ENCODE measurements around the gene SHOC2. TPM values are rescaled to one million over a fixed set of nuclear protein-coding genes. Genes with fewer than 3 reads are reported as not detected.
A peak's percentile ranks its signal among the peaks of the same experiment; 100 is the strongest.

SHOC2 gene
- total and polyA plus RNA-seq, 2 experiments from 2014 or later, result 23.3 to 33.3 TPM

DNA sequence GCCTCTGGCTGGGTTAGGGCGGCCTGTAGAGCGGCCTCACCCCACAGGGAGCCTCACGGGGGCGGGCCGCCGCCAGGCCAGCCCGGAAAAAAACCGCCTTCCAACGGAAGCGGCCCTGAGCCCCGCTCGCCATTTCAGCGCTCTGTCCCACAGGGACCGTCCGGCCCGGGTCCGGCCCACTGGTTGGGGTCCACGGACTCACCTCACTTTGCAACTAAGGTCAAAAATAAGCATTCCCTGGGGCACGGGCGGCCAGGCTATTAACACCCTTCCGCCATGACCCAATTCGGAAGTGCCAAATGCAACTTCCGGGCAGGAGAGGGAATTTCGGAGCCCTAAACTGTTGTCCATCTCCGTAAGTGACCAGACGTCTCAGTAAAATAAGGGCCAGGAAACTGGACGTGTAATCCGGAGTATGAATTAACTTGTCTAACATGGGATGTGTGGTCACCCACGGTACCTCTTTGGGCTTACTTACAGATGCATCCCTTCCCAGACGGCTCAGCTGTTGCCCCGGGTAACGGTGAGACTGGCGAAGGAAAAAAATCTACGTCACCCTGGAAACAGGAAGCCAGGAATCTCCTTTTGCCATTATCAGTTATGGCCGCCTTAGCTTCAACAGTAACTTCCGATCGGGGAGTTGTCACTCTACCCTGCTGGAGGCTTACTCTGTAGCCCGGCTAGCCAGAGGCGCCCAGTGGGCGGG is 608 bp upstream of the SHOC2 start, which contains the start of gene BBIP1:
Gene BBIP1 (minus strand): TSS at position 538 of the 706 bp plus-strand sequence. CDS start 1,023 bp downstream, outside the sequence.
- peak within 1 kb of the TSS; percentile 65 for H3K4me3 ChIP-seq
- peaks cover 16% of the 10 kb centered on the region for H3K4me1 ChIP-seq (ENCODE audit: insufficient read depth)
- H3K79me2 ChIP-seq (replicated peaks; ENCODE audit: insufficient read depth), result peaks cover 44% of the 10 kb centered on the region
- H3K9me3 Mint-ChIP-seq, result no peaks in the 10 kb centered on the region
- no peaks in the 10 kb centered on the region for H3K9me2 ChIP-seq (ENCODE audit: insufficient read depth)
- peak within 1 kb of the TSS; percentile 99 for H3K27ac Mint-ChIP-seq
- H3K4me3 Mint-ChIP-seq, result peak within 1 kb of the TSS; percentile 88
- peaks cover 23% of the 10 kb centered on the region; the same call in 2 of the 3 replicates for H3K4me1 Mint-ChIP-seq
- peaks cover 9% of the 10 kb centered on the region for H3K27me3 Mint-ChIP-seq (ENCODE audit: insufficient read depth, low read depth, poor library complexity)
- H3K36me3 ChIP-seq (ENCODE audit: insufficient read depth), result no peaks in the 10 kb centered on the region
- H3F3A ChIP-seq (replicated peaks; ENCODE audit: low read depth), result no peaks in the 10 kb centered on the region
- 0 out of 2 replicates have a peak, but pooled peaks cover 4% of the 10 kb centered on the region for H4K20me1 ChIP-seq (replicated peaks; ENCODE audit: insufficient read depth)
- DNase-seq (ENCODE audit: low spot score) (no peak), ATAC-seq (peak; percentile 94)
- no peaks in the 10 kb centered on the region for H3K27me3 ChIP-seq (ENCODE audit: insufficient read depth)
- peak within 1 kb of the TSS; percentile 83 for H3K4me2 ChIP-seq
- peak within 1 kb of the TSS; percentile 48; the same call in 1 of the 2 replicates for H2AFZ ChIP-seq
- 0 out of 3 replicates have a peak, but pooled peaks cover 4% of the 10 kb centered on the region for H3K36me3 Mint-ChIP-seq (ENCODE audit: low read depth)
- no peak for TF ChIP-seq STAT1 (IDR thresholded peaks at IDR 0.05; ENCODE audit: unreplicated experiment)
- TF ChIP-seq, protein P1, sequence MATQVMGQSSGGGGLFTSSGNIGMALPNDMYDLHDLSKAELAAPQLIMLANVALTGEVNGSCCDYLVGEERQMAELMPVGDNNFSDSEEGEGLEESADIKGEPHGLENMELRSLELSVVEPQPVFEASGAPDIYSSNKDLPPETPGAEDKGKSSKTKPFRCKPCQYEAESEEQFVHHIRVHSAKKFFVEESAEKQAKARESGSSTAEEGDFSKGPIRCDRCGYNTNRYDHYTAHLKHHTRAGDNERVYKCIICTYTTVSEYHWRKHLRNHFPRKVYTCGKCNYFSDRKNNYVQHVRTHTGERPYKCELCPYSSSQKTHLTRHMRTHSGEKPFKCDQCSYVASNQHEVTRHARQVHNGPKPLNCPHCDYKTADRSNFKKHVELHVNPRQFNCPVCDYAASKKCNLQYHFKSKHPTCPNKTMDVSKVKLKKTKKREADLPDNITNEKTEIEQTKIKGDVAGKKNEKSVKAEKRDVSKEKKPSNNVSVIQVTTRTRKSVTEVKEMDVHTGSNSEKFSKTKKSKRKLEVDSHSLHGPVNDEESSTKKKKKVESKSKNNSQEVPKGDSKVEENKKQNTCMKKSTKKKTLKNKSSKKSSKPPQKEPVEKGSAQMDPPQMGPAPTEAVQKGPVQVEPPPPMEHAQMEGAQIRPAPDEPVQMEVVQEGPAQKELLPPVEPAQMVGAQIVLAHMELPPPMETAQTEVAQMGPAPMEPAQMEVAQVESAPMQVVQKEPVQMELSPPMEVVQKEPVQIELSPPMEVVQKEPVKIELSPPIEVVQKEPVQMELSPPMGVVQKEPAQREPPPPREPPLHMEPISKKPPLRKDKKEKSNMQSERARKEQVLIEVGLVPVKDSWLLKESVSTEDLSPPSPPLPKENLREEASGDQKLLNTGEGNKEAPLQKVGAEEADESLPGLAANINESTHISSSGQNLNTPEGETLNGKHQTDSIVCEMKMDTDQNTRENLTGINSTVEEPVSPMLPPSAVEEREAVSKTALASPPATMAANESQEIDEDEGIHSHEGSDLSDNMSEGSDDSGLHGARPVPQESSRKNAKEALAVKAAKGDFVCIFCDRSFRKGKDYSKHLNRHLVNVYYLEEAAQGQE (IDR thresholded peaks at IDR 0.05; ENCODE audit: unreplicated experiment), result no peak
- TF ChIP-seq JUNB (IDR thresholded peaks at IDR 0.05; ENCODE audit: unreplicated experiment), result no peak
- TF ChIP-seq, protein P2, sequence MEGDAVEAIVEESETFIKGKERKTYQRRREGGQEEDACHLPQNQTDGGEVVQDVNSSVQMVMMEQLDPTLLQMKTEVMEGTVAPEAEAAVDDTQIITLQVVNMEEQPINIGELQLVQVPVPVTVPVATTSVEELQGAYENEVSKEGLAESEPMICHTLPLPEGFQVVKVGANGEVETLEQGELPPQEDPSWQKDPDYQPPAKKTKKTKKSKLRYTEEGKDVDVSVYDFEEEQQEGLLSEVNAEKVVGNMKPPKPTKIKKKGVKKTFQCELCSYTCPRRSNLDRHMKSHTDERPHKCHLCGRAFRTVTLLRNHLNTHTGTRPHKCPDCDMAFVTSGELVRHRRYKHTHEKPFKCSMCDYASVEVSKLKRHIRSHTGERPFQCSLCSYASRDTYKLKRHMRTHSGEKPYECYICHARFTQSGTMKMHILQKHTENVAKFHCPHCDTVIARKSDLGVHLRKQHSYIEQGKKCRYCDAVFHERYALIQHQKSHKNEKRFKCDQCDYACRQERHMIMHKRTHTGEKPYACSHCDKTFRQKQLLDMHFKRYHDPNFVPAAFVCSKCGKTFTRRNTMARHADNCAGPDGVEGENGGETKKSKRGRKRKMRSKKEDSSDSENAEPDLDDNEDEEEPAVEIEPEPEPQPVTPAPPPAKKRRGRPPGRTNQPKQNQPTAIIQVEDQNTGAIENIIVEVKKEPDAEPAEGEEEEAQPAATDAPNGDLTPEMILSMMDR (conservative IDR thresholded peaks at IDR 0.05; ENCODE audit: low read depth in 2 of 2), result no peak
- TF ChIP-seq ZNF331 (CRISPR knock-in tag; IDR thresholded peaks at IDR 0.05; ENCODE audit: low read depth), result no peak
- TF ChIP-seq EZH2phosphoT487 (IDR thresholded peaks at IDR 0.05; ENCODE audit: unreplicated experiment), result no peak
- peak; percentile 86 for TF ChIP-seq CREB1 (CRISPR knock-in tag; IDR thresholded peaks at IDR 0.05; ENCODE audit: low read depth)
- TF ChIP-seq NANOG (IDR thresholded peaks at IDR 0.05; ENCODE audit: borderline replicate concordance), result no peak
- TF ChIP-seq POLR2AphosphoS5 (IDR thresholded peaks at IDR 0.05; ENCODE audit: low read depth), result peak; percentile 54
- no peak for TF ChIP-seq ZNF114 (CRISPR knock-in tag; IDR thresholded peaks at IDR 0.05)
- no peak for TF ChIP-seq EZH2 (IDR thresholded peaks at IDR 0.05; ENCODE audit: low read depth, unreplicated experiment)
- TF ChIP-seq, protein P3, sequence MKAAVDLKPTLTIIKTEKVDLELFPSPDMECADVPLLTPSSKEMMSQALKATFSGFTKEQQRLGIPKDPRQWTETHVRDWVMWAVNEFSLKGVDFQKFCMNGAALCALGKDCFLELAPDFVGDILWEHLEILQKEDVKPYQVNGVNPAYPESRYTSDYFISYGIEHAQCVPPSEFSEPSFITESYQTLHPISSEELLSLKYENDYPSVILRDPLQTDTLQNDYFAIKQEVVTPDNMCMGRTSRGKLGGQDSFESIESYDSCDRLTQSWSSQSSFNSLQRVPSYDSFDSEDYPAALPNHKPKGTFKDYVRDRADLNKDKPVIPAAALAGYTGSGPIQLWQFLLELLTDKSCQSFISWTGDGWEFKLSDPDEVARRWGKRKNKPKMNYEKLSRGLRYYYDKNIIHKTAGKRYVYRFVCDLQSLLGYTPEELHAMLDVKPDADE (IDR thresholded peaks at IDR 0.05), result peak; percentile 92
- TF ChIP-seq, protein P4, sequence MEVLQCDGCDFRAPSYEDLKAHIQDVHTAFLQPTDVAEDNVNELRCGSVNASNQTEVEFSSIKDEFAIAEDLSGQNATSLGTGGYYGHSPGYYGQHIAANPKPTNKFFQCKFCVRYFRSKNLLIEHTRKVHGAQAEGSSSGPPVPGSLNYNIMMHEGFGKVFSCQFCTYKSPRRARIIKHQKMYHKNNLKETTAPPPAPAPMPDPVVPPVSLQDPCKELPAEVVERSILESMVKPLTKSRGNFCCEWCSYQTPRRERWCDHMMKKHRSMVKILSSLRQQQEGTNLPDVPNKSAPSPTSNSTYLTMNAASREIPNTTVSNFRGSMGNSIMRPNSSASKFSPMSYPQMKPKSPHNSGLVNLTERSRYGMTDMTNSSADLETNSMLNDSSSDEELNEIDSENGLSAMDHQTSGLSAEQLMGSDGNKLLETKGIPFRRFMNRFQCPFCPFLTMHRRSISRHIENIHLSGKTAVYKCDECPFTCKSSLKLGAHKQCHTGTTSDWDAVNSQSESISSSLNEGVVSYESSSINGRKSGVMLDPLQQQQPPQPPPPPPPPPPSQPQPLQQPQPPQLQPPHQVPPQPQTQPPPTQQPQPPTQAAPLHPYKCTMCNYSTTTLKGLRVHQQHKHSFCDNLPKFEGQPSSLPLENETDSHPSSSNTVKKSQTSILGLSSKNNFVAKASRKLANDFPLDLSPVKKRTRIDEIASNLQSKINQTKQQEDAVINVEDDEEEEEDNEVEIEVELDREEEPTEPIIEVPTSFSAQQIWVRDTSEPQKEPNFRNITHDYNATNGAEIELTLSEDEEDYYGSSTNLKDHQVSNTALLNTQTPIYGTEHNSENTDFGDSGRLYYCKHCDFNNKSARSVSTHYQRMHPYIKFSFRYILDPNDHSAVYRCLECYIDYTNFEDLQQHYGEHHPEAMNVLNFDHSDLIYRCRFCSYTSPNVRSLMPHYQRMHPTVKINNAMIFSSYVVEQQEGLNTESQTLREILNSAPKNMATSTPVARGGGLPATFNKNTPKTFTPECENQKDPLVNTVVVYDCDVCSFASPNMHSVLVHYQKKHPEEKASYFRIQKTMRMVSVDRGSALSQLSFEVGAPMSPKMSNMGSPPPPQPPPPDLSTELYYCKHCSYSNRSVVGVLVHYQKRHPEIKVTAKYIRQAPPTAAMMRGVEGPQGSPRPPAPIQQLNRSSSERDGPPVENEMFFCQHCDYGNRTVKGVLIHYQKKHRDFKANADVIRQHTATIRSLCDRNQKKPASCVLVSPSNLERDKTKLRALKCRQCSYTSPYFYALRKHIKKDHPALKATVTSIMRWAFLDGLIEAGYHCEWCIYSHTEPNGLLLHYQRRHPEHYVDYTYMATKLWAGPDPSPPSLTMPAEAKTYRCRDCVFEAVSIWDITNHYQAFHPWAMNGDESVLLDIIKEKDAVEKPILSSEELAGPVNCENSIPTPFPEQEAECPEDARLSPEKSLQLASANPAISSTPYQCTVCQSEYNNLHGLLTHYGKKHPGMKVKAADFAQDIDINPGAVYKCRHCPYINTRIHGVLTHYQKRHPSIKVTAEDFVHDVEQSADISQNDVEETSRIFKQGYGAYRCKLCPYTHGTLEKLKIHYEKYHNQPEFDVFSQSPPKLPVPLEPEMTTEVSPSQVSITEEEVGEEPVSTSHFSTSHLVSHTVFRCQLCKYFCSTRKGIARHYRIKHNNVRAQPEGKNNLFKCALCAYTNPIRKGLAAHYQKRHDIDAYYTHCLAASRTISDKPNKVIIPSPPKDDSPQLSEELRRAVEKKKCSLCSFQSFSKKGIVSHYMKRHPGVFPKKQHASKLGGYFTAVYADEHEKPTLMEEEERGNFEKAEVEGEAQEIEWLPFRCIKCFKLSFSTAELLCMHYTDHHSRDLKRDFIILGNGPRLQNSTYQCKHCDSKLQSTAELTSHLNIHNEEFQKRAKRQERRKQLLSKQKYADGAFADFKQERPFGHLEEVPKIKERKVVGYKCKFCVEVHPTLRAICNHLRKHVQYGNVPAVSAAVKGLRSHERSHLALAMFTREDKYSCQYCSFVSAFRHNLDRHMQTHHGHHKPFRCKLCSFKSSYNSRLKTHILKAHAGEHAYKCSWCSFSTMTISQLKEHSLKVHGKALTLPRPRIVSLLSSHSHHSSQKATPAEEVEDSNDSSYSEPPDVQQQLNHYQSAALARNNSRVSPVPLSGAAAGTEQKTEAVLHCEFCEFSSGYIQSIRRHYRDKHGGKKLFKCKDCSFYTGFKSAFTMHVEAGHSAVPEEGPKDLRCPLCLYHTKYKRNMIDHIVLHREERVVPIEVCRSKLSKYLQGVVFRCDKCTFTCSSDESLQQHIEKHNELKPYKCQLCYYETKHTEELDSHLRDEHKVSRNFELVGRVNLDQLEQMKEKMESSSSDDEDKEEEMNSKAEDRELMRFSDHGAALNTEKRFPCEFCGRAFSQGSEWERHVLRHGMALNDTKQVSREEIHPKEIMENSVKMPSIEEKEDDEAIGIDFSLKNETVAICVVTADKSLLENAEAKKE (CRISPR knock-in tag; IDR thresholded peaks at IDR 0.05), result no peak
- peak within 1 kb of the TSS; percentile 95 for H3K27ac ChIP-seq (ENCODE audit: low read depth)
